GM10847 (cell line): ENCODE results near the gene ZFP57.

Experiments
- POLR2A ChIP-seq: IDR thresholded peaks from 2 replicates; pipeline ENCODE4 v1.6.1; 2011; ENCODE audit not compliant: insufficient read length; ENCODE audit errors: extremely low read depth

The ZFP57 gene

GRCh38 chr6:29641430-29642148 lies 39.4 kb downstream of the ZFP57 start:
- TF ChIP-seq POLR2A, result no peak

GRCh38 chr6:29637247-29637646 lies 43.7 kb downstream of the ZFP57 start:
- TF ChIP-seq POLR2A, result no peak

DNA sequence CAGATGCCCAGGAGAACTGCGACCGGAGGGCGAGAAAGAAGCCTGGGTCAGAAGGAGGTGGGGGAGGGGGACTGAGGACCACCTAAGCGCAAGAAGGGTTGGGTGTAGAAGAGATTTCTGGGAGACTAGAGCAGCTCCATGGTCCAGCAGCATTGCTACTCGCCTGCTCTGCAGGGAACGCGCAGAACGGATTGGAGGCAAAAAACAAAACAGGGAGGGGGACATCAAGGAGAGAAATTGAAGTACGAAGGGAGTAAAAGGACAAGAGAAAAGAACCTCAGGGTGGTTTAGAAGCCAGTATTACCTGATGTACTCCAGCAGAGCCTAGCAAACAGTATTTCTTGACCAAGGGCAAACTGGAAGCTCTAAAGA lies 47.4 kb downstream of the ZFP57 start:
- no peak for TF ChIP-seq POLR2A

DNA sequence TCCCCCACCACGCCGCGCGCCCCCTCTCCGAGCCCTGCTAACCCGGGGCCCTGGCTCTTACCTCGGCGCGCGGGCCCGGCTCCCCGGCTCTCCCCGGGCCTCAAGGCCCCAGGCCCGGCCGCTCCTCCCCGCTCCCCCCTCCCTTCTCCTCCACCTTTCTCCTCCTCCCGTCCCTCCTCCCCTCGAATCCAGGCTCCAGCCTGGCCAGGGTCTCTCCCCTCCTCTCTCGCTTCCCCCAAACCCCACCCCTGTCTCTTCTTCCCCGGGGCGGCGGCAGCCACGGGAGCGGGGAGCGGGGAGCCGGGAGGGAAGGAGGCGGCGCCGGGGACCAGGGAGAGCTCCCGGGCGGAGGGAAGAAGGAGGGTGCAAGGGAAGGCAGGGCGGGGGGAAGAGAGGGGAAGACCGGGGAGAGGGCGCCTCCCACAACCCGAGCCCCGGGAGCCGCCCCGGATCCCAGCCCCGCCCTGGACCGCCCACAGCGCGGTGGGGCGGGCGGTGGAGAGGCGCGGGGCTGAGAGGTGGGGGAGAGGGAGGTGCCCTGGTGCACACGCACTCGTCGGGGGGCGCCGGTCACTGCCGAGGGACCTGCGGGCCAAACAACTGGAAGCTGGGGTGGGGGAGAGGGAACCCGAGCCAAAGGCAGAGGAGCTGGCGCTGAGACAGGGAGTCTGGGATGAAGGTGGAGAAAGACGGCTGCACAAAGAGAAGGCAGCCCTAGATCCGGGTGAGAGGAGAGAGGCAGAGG lies 48.0 kb downstream of the ZFP57 start, which contains the start of gene GABBR1:
GABBR1 (minus strand) TSS at position 395 of the 745 bp plus-strand sequence. CDS start 798 bp downstream, outside the sequence.
- no peak for TF ChIP-seq POLR2A

DNA sequence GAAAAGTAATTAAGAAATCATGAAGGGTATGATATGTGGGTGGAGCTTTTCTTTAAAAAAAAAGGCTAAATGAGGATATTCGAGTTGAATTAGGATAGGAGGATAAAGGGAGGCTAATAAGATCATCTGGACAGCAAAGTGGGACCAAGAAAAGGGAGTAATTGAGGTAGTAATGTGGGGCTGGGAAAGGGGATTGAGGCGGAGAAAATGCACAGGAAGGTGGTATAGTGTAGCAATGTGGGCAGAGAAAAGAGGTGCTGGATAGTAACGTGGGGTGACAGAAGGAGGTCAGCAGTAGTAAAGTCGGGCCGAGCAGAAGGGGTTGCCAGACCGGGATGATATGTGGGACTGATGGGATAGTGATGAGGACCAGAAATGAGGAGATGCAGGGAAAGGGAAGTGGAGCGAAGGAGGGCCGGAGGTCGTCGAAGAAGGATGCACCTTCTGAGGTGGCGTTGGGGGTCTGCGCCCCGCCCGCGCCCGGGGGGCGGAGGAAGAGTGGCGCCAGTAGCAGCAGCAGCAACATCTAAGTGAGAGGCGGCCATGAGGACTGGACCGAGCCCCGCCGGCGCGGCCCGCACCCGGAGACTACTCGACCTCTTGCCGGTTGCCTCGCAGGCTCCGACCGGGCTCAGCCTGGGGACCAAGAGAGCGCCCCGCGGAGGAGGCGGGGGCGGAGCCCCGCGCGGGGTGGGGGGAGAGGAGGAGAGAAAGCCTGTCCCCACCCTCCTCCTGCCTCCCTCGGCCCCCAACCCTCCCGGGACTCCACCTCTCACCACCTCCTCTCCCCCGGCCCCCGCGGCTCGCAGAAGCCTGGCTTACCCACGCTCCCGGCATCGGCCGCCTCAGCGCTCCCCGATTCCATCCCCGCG lies 48.9 kb downstream of the ZFP57 start:
- TF ChIP-seq POLR2A, result no peak

- no peak for TF ChIP-seq POLR2A
Measured at GRCh38 chr6:29631209-29631810, 49.6 kb downstream of the ZFP57 start.

- TF ChIP-seq POLR2A, result no peak
Measured at GRCh38 chr6:29630315-29630714, 50.6 kb downstream of the ZFP57 start.

- TF ChIP-seq POLR2A, result no peak
Measured at GRCh38 chr6:29629571-29629970, 51.4 kb downstream of the ZFP57 start.

DNA sequence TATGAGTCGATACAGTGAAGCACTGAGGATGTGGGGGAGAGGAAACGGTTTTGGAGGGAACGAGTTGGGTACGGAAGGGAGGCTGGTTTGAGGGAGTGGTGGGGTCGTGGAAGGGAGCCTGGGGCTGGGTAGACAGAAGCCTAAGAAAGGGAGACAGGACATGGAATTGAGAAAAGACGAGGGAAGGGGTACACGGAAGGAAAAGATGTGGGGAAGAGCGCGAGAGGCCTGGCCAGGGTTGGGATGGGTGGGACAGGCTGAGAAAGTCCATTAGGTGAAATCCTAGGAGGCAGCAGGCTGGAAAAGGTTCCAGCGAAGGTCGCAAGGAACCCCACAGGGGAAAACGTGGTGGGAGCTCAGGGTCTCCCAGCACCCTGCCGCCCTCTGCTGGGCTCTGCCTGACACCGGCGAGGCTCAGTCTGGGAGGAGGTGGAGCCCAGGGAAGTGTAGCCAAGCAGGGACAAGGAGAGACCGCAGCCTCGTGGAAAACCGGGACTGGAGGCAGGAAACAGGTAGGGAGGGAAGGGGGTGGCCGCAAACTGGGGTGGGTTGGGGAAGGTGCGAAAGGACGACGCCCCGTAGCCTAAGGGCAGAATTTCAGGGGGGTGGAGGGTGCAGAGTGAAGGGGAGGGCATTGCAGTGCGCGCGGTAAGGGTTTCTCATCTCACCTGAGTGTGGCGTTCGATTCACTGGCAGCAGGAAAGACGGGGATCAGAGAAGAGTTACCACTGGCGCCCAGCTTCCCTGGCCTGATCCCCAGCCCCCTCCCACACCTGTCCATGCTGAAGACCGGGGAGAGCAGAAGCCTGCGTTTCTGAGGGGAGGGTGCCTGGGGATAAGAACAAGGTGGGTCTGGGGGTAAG lies 52.3 kb downstream of the ZFP57 start:
- TF ChIP-seq POLR2A, result no peak

DNA sequence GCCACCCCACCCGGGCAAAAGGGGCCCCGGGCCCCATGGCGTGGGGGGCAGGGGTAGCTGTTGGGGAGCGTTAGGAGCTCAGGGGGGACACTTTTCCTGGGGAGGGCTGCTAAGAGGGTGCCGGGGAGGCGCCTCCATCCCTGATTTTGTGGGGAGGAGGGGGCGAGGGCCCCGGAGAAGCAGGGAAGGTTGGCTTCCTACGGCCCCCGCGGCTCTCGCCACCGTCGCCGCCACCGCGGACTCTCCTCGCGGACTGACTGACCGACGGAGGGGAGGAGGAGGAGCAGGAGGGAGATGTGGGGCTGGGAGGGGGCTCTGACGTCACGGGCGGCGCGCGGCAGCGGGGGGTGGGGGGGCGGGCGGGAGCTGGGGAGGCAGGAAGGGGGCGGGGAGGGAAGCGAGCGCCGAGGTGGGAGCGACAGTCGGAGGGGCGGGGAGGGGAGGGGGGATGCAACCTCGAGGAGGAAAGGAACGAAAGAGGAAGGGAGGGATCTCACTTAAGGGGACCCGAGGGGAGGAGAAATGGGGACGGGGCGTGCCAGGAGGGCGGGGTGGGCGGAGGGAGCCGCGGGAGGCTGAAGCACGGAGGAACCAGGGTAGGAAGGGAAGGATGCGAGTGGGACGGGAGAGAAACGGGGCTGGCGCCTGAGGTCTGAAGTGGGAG lies 53.1 kb downstream of the ZFP57 start:
- TF ChIP-seq POLR2A, result no peak

GRCh38 chr6:29626948-29627754 lies 53.8 kb downstream of the ZFP57 start:
- no peak for TF ChIP-seq POLR2A

- no peak for TF ChIP-seq POLR2A
Measured at GRCh38 chr6:29625337-29625930, 55.5 kb downstream of the ZFP57 start.
